ENCODE measurements around the gene GIPR. TPM values are rescaled to one million over a fixed set of nuclear protein-coding genes. Genes with fewer than 3 reads are reported as not detected.
"Not testable (repeated sequence)": the region's sequence is repeated elsewhere in the genome, so short reads cannot be mapped to it uniquely, and the experiment has no call there.

The GIPR gene
- total RNA-seq, 1 donor from 2014 or later = not detected

GRCh38 chr19:45692187-45693105, 24.4 kb downstream of the GIPR start, which contains the start of gene QPCTL:
Gene QPCTL, plus strand, starts transcription at chr19:45692666. Its CDS starts 38 bp downstream, at chr19:45692704.
- peak; percentile 98 for DNase-seq

GRCh38 chr19:45693106-45693788, 25.2 kb downstream of the GIPR start:
- DNase-seq = peak; percentile 86

GRCh38 chr19:45701676-45702075, 33.7 kb downstream of the GIPR start:
- DNase-seq = no peak

GRCh38 chr19:45705115-45705514, 37.1 kb downstream of the GIPR start:
- DNase-seq = no peak

GRCh38 chr19:45705710-45706415, 37.8 kb downstream of the GIPR start:
- no peak for DNase-seq

GRCh38 chr19:45710356-45711130, 42.5 kb downstream of the GIPR start:
- no peak for DNase-seq

- DNase-seq = no peak
Measured at GRCh38 chr19:45711851-45712698, 44.1 kb downstream of the GIPR start.

- DNase-seq = no peak
Measured at GRCh38 chr19:45712699-45713067, 44.7 kb downstream of the GIPR start.

GRCh38 chr19:45713141-45713540, 45.1 kb downstream of the GIPR start:
- DNase-seq = no peak

GRCh38 chr19:45715139-45715538, 47.1 kb downstream of the GIPR start:
- DNase-seq = no peak

GRCh38 chr19:45716359-45717130, 48.5 kb downstream of the GIPR start:
- peak; percentile 54 for DNase-seq

- DNase-seq = peak; percentile 100
Measured at GRCh38 chr19:45717131-45717982, 49.3 kb downstream of the GIPR start.

- DNase-seq = no peak
Measured at GRCh38 chr19:45717983-45718650, 50.1 kb downstream of the GIPR start.

- not testable (repeated sequence) for DNase-seq
Measured at GRCh38 chr19:45720065-45720464, 52.0 kb downstream of the GIPR start.

GRCh38 chr19:45728683-45729082, 60.7 kb downstream of the GIPR start:
- not testable (repeated sequence) for DNase-seq

GRCh38 chr19:45729800-45730290, 61.8 kb downstream of the GIPR start:
- DNase-seq = peak; percentile 14

GRCh38 chr19:45730368-45731288, 62.6 kb downstream of the GIPR start, which contains the start of gene FBXO46:
Gene FBXO46, minus strand, starts transcription at chr19:45730896. Its CDS starts 17,401 bp downstream, at chr19:45713495.
- DNase-seq = peak; percentile 99
